Osteoblast (primary cell): ENCODE measurements around the gene MGAT4A. TPM values are rescaled to one million over a fixed set of nuclear protein-coding genes. Genes with fewer than 3 reads are reported as not detected.
"Not testable (repeated sequence)": the region's sequence is repeated elsewhere in the genome, so short reads cannot be mapped to it uniquely, and the experiment has no call there.

Experiments
- DNase-seq: peaks from one replicate; pipeline ENCODE4 v3.0.0; 2011; ENCODE audit warnings: low spot score, mixed read lengths; ENCODE audit not compliant: insufficient read length; ENCODE audit errors: missing footprints
- H2AFZ ChIP-seq: 2 replicates; pipeline ENCODE4 v1.6.0; 2011; ENCODE audit warnings: mild to moderate bottlenecking, low read length
- H3K27ac ChIP-seq: 2 replicates; pipeline ENCODE4 v1.5.1; 2011; ENCODE audit warnings: mild to moderate bottlenecking, low read depth, low read length, moderate library complexity
- H3K27me3 ChIP-seq: 2 replicates; pipeline ENCODE4 v1.6.0; 2012; ENCODE audit warnings: mild to moderate bottlenecking, control low read depth, inconsistent platforms, low read length, moderate library complexity; ENCODE audit not compliant: insufficient read depth
- H3K36me3 ChIP-seq: 2 replicates; pipeline ENCODE4 v1.5.1; 2011; ENCODE audit warnings: mild to moderate bottlenecking, low read length, control low read depth, moderate library complexity; ENCODE audit not compliant: insufficient read depth
- H3K4me1 ChIP-seq: 2 replicates; pipeline ENCODE4 v1.5.1; 2011; ENCODE audit warnings: mild to moderate bottlenecking, low read length, control low read depth, moderate library complexity; ENCODE audit not compliant: insufficient read depth
- H3K4me2 ChIP-seq: 2 replicates; pipeline ENCODE4 v1.6.0; 2011; ENCODE audit warnings: mild to moderate bottlenecking, low read length; ENCODE audit not compliant: insufficient read depth
- H3K4me3 ChIP-seq: fragments of 200-600 bp; sonication (generic); 3 replicates; pipeline ENCODE4 v1.5.1; 2012; ENCODE audit warnings: mild to moderate bottlenecking, low read length, inconsistent platforms; ENCODE audit not compliant: insufficient read depth
- H3K79me2 ChIP-seq: 2 replicates; pipeline ENCODE4 v1.6.0; 2012; ENCODE audit warnings: mild to moderate bottlenecking, low read length, control low read depth, inconsistent platforms; ENCODE audit not compliant: insufficient read depth
- H3K9me3 ChIP-seq: 2 replicates; pipeline ENCODE4 v1.5.1; 2011; ENCODE audit warnings: low read depth, low read length, control low read depth
- H4K20me1 ChIP-seq: 2 replicates; pipeline ENCODE4 v1.6.0; 2012; ENCODE audit warnings: mild to moderate bottlenecking, low read length, control low read depth; ENCODE audit not compliant: insufficient read depth
- CTCF ChIP-seq: IDR thresholded peaks from 2 replicates; pipeline ENCODE4 v1.5.1; 2011; ENCODE audit warnings: mild to moderate bottlenecking, low read depth, low read length, moderate library complexity; ENCODE audit errors: extremely low read depth
- total RNA-seq: library from RNA; depleted of rRNA; stranded (reverse); fragments of >200 nt; gene quantifications from 2 replicates; pipeline ENCODE4 v1.2.3, GENCODE V29; 2012

Gene MGAT4A
- total RNA-seq, 1 donor = 0.36 TPM

DNA sequence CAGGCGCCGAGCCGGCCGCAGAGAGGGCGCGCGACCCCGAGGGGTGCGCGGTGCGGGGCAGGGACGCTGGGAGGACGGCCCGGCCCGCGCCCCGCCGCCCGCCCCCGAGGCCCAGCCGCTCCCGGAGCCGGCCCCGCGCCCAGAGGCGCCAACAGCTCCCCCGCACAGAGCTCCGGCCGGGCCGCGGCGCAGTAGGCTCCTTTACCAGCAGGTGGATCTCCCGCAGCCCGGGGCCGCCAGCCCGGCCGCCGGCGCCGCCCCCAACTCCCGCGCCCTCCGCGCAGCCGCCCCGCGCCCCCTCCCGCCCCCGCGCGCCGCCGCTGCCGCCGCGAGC, 258 bp downstream of the MGAT4A start:
- Histone ChIP-seq H3K36me3 (no peaks in the 10 kb centered on the region), H3K27me3 (peaks cover 73% of the 10 kb centered on the region), H3K4me1 (no peaks in the 10 kb centered on the region), H3K27ac (no peak overlapping the region), H3K9me3 (no peaks in the 10 kb centered on the region), H4K20me1 (no peaks in the 10 kb centered on the region), H3K79me2 (no peaks in the 10 kb centered on the region), H3K4me2 (peak overlapping the region; percentile 48), H3K4me3 (peak overlapping the region; percentile 38), H2AFZ (no peak overlapping the region)
- TF ChIP-seq CTCF = no peak
- peak; percentile 95 for DNase-seq

- Histone ChIP-seq H3K79me2 (no peaks in the 10 kb centered on the region), H3K4me2 (peak overlapping the region; percentile 48), H4K20me1 (no peaks in the 10 kb centered on the region), H2AFZ (no peak overlapping the region), H3K27me3 (peaks cover 73% of the 10 kb centered on the region), H3K4me3 (peak overlapping the region; percentile 38), H3K4me1 (no peaks in the 10 kb centered on the region), H3K27ac (no peak overlapping the region), H3K36me3 (no peaks in the 10 kb centered on the region), H3K9me3 (no peaks in the 10 kb centered on the region)
- TF ChIP-seq CTCF = no peak
- DNase-seq = no peak
Measured at GRCh38 chr2:98730053-98730706, 752 bp downstream of the MGAT4A start.

DNA sequence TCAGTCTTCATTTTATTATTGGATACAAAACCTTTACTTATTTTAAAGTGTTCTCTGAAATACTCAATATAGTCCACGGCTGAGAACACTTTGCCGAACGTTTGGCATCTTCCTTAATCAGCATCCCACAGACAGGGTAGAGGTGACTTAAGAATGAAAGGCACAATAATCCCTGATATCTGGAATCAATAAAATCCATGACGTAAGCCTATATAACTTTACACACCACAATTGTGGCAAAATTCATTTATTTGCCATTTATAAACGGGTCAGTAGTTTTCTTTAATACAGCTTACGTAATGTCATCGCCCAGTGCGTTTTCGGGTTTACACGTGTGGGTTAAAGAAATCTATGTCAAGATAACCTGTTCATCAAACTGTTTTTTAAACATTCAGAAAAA, 1.3 kb downstream of the MGAT4A start:
- no peaks in the 10 kb centered on the region for H3K4me1 ChIP-seq
- no peaks in the 10 kb centered on the region for H3K79me2 ChIP-seq
- TF ChIP-seq CTCF = no peak
- no peak for DNase-seq
- no peak overlapping the region for H3K27ac ChIP-seq
- peaks cover 70% of the 10 kb centered on the region for H3K27me3 ChIP-seq
- H3K4me2 ChIP-seq = no peak overlapping the region
- no peaks in the 10 kb centered on the region for H3K36me3 ChIP-seq
- H2AFZ ChIP-seq = no peak overlapping the region
- H4K20me1 ChIP-seq = no peaks in the 10 kb centered on the region
- no peak overlapping the region for H3K4me3 ChIP-seq
- H3K9me3 ChIP-seq = no peaks in the 10 kb centered on the region

GRCh38 chr2:98728088-98728718, 2.7 kb downstream of the MGAT4A start:
- not testable (repeated sequence) for H3K4me2 ChIP-seq

More at GRCh38 chr2:98728088-98728718, 2.7 kb downstream of the MGAT4A start:
- not testable (repeated sequence) for H3K36me3 ChIP-seq, H3K27ac ChIP-seq, H4K20me1 ChIP-seq, DNase-seq, H3K79me2 ChIP-seq, H3K4me1 ChIP-seq, H2AFZ ChIP-seq, H3K4me3 ChIP-seq, H3K9me3 ChIP-seq
- peaks cover 72% of the 10 kb centered on the region for H3K27me3 ChIP-seq
